HEK293 (cell line): ENCODE results near the gene PLPP1.

Experiments used
- BCL6B ChIP-seq: fragments of 450-650 bp; formaldehyde crosslinking; IDR thresholded peaks from 2 replicates; pipeline ENCODE4 v1.5.1; 2017; ENCODE audit warnings: missing biosample characterization, missing genetic modification characterization
- GLIS2 ChIP-seq: fragments of 450-650 bp; formaldehyde crosslinking; IDR thresholded peaks from 2 replicates; pipeline ENCODE4 v1.5.1; 2016; ENCODE audit warnings: missing biosample characterization, missing genetic modification characterization
- KLF7 ChIP-seq: fragments of 450-650 bp; formaldehyde crosslinking; IDR thresholded peaks from 2 replicates; pipeline ENCODE4 v1.5.1; 2016; ENCODE audit warnings: missing biosample characterization, missing genetic modification characterization, borderline replicate concordance
- MZF1 ChIP-seq: fragments of 450-650 bp; formaldehyde crosslinking; IDR thresholded peaks from 2 replicates; pipeline ENCODE4 v1.5.1; 2017; ENCODE audit warnings: missing biosample characterization, missing genetic modification characterization, borderline replicate concordance
- OVOL3 ChIP-seq: fragments of 450-650 bp; formaldehyde crosslinking; IDR thresholded peaks from 2 replicates; pipeline ENCODE4 v1.5.1; 2016; ENCODE audit warnings: missing biosample characterization, missing genetic modification characterization
- RBAK ChIP-seq: fragments of 450-650 bp; formaldehyde crosslinking; IDR thresholded peaks from 2 replicates; pipeline ENCODE4 v1.5.1; 2016; ENCODE audit warnings: missing biosample characterization, missing genetic modification characterization
- WT1 ChIP-seq: fragments of 450-650 bp; formaldehyde crosslinking; IDR thresholded peaks from 2 replicates; pipeline ENCODE4 v1.5.1; 2016; ENCODE audit warnings: missing biosample characterization, missing genetic modification characterization
- ZBTB11 ChIP-seq: fragments of 450-650 bp; formaldehyde crosslinking; conservative IDR thresholded peaks from 2 replicates; pipeline ENCODE4 v1.5.1; 2016; ENCODE audit warnings: low read depth, missing biosample characterization, missing genetic modification characterization
- ZEB2 ChIP-seq: fragments of 450-650 bp; formaldehyde crosslinking; IDR thresholded peaks from 2 replicates; pipeline ENCODE4 v1.5.1; 2016; ENCODE audit warnings: missing biosample characterization, missing genetic modification characterization
- ZNF138 ChIP-seq: fragments of 450-650 bp; formaldehyde crosslinking; IDR thresholded peaks from 2 replicates; pipeline ENCODE4 v1.5.1; 2016; ENCODE audit warnings: missing biosample characterization, missing genetic modification characterization, borderline replicate concordance
- ZNF140 ChIP-seq: fragments of 450-650 bp; formaldehyde crosslinking; IDR thresholded peaks from 2 replicates; pipeline ENCODE4 v1.5.1; 2016; ENCODE audit warnings: missing biosample characterization, missing genetic modification characterization
- ZNF146 ChIP-seq: fragments of 450-650 bp; formaldehyde crosslinking; IDR thresholded peaks from 2 replicates; pipeline ENCODE4 v1.5.1; 2016; ENCODE audit warnings: missing biosample characterization, missing genetic modification characterization
- ZNF155 ChIP-seq: fragments of 450-650 bp; formaldehyde crosslinking; IDR thresholded peaks from 2 replicates; pipeline ENCODE4 v1.5.1; 2016; ENCODE audit warnings: missing biosample characterization, missing genetic modification characterization
- ZNF202 ChIP-seq: fragments of 450-650 bp; formaldehyde crosslinking; IDR thresholded peaks from 2 replicates; pipeline ENCODE4 v1.5.1; 2016; ENCODE audit warnings: missing biosample characterization, missing genetic modification characterization, borderline replicate concordance
- ZNF24 ChIP-seq: fragments of 450-650 bp; formaldehyde crosslinking; IDR thresholded peaks from 2 replicates; pipeline ENCODE4 v1.5.1; 2016; ENCODE audit warnings: missing biosample characterization, missing genetic modification characterization
- ZNF26 ChIP-seq: fragments of 450-650 bp; formaldehyde crosslinking; IDR thresholded peaks from 2 replicates; pipeline ENCODE4 v1.5.1; 2016; ENCODE audit warnings: missing biosample characterization, missing genetic modification characterization
- ZNF292 ChIP-seq: fragments of 450-650 bp; formaldehyde crosslinking; IDR thresholded peaks from 2 replicates; pipeline ENCODE4 v1.5.1; 2016; ENCODE audit warnings: low read depth, missing biosample characterization, missing genetic modification characterization, borderline replicate concordance
- ZNF354C ChIP-seq: fragments of 450-650 bp; formaldehyde crosslinking; IDR thresholded peaks from 2 replicates; pipeline ENCODE4 v1.5.1; 2016; ENCODE audit warnings: missing biosample characterization, missing genetic modification characterization, low read depth, borderline replicate concordance
- ZNF366 ChIP-seq: fragments of 450-650 bp; formaldehyde crosslinking; conservative IDR thresholded peaks from 2 replicates; pipeline ENCODE4 v1.5.1; 2016; ENCODE audit warnings: missing biosample characterization, missing genetic modification characterization
- ZNF37A ChIP-seq: fragments of 450-650 bp; IDR thresholded peaks from 2 replicates; pipeline ENCODE4 v1.5.1; 2018; ENCODE audit warnings: missing biosample characterization, missing genetic modification characterization
- ZNF394 ChIP-seq: fragments of 450-650 bp; formaldehyde crosslinking; IDR thresholded peaks from 2 replicates; pipeline ENCODE4 v1.5.1; 2016; ENCODE audit warnings: missing biosample characterization, missing genetic modification characterization, mild to moderate bottlenecking, moderate library complexity, borderline replicate concordance
- ZNF433 ChIP-seq: fragments of 450-650 bp; formaldehyde crosslinking; IDR thresholded peaks from 2 replicates; pipeline ENCODE4 v1.5.1; 2016; ENCODE audit warnings: missing biosample characterization, missing genetic modification characterization, low read depth
- ZNF514 ChIP-seq: fragments of 450-650 bp; formaldehyde crosslinking; IDR thresholded peaks from 2 replicates; pipeline ENCODE4 v1.5.1; 2016; ENCODE audit warnings: missing biosample characterization, missing genetic modification characterization
- ZNF555 ChIP-seq: fragments of 450-650 bp; formaldehyde crosslinking; conservative IDR thresholded peaks from 2 replicates; pipeline ENCODE4 v1.5.1; 2017; ENCODE audit warnings: missing biosample characterization, mild to moderate bottlenecking, missing genetic modification characterization, inconsistent platforms
- ZNF558 ChIP-seq: fragments of 450-650 bp; formaldehyde crosslinking; IDR thresholded peaks from 2 replicates; pipeline ENCODE4 v1.5.1; 2016; ENCODE audit warnings: missing biosample characterization, missing genetic modification characterization
- ZNF560 ChIP-seq: fragments of 450-650 bp; formaldehyde crosslinking; IDR thresholded peaks from 2 replicates; pipeline ENCODE4 v1.5.1; 2017; ENCODE audit warnings: missing biosample characterization, missing genetic modification characterization, borderline replicate concordance
- ZNF571 ChIP-seq: fragments of 450-650 bp; formaldehyde crosslinking; IDR thresholded peaks from 2 replicates; pipeline ENCODE4 v1.5.0; 2017; ENCODE audit warnings: missing biosample characterization, missing genetic modification characterization
- ZNF610 ChIP-seq: fragments of 450-650 bp; formaldehyde crosslinking; IDR thresholded peaks from 2 replicates; pipeline ENCODE4 v1.5.1; 2016; ENCODE audit warnings: missing biosample characterization, missing genetic modification characterization, borderline replicate concordance
- ZNF629 ChIP-seq: fragments of 450-650 bp; formaldehyde crosslinking; IDR thresholded peaks from 2 replicates; pipeline ENCODE4 v1.5.1; 2017; ENCODE audit warnings: missing biosample characterization, missing genetic modification characterization
- ZNF654 ChIP-seq: fragments of 450-650 bp; formaldehyde crosslinking; IDR thresholded peaks from 2 replicates; pipeline ENCODE4 v1.5.1; 2016; ENCODE audit warnings: low read depth, missing biosample characterization, missing genetic modification characterization
- ZNF704 ChIP-seq: fragments of 450-650 bp; formaldehyde crosslinking; IDR thresholded peaks from 2 replicates; pipeline ENCODE4 v1.5.1; 2016; ENCODE audit warnings: missing biosample characterization, missing genetic modification characterization
- ZSCAN18 ChIP-seq: fragments of 450-650 bp; formaldehyde crosslinking; IDR thresholded peaks from 2 replicates; pipeline ENCODE4 v1.5.1; 2016; ENCODE audit warnings: missing biosample characterization, missing genetic modification characterization

The PLPP1 gene

GRCh38 chr5:55463613-55464012 lies 71.2 kb downstream of the PLPP1 start (continued):
- TF ChIP-seq ZNF704 (tag by site-specific recombination) (peak; percentile 66; the same call in 1 of the 2 replicates), RBAK (tag by site-specific recombination) (0 out of 2 replicates have a peak, but pooled peaks have one; percentile 67), ZNF560 (tag by site-specific recombination) (peak; percentile 94), ZNF654 (tag by site-specific recombination) (peak; percentile 67), ZNF629 (peak; percentile 80), ZEB2 (tag by site-specific recombination) (no peak), MZF1 (peak; percentile 76; the same call in 1 of the 2 replicates), ZNF394 (tag by site-specific recombination) (peak; percentile 99), ZNF138 (tag by site-specific recombination) (peak; percentile 85; the same call in 1 of the 2 replicates), ZNF366 (tag by site-specific recombination) (peak; percentile 36; the same call in 1 of the 2 replicates), OVOL3 (tag by site-specific recombination) (peak; percentile 46; the same call in 1 of the 2 replicates), ZSCAN18 (tag by site-specific recombination) (no peak), GLIS2 (tag by site-specific recombination) (no peak), ZNF558 (tag by site-specific recombination) (peak; percentile 88), ZNF37A (tag by site-specific recombination) (no peak), ZNF202 (tag by site-specific recombination) (peak; percentile 92), ZNF146 (peak; percentile 22; the same call in 1 of the 2 replicates), ZBTB11 (peak; percentile 90), ZNF555 (peak; percentile 100), ZNF26 (tag by site-specific recombination) (peak; percentile 37; the same call in 1 of the 2 replicates), ZNF610 (peak; percentile 37; the same call in 1 of the 2 replicates), ZNF155 (tag by site-specific recombination) (0 out of 2 replicates have a peak, but pooled peaks have one; percentile 44), KLF7 (tag by site-specific recombination) (peak; percentile 56; the same call in 1 of the 2 replicates), ZNF140 (tag by site-specific recombination) (peak; percentile 97), ZNF514 (tag by site-specific recombination) (peak; percentile 80; the same call in 1 of the 2 replicates), ZNF571 (tag by site-specific recombination) (no peak), ZNF292 (tag by site-specific recombination) (peak; percentile 95; the same call in 1 of the 2 replicates), ZNF433 (peak; percentile 95), BCL6B (no peak), WT1 (tag by site-specific recombination) (0 out of 2 replicates have a peak, but pooled peaks have one; percentile 39), ZNF354C (peak; percentile 87; the same call in 1 of the 2 replicates), ZNF24 (tag by site-specific recombination) (peak; percentile 62; the same call in 1 of the 2 replicates)
